Fibroblast of peridontal ligament (primary cell): Measurements from ENCODE around the gene ZNF331.

ENCODE experiments used
- DNase-seq: peaks from one replicate; pipeline ENCODE4 v3.0.0-alpha.2; 2010; ENCODE audit errors: extremely low read depth

The ZNF331 gene

GRCh38 chr19:53626976-53627375, 89.0 kb downstream of the ZNF331 start:
- no peak for DNase-seq
